OCI-LY7 (cell line): Measurements from ENCODE around the gene IL1RAPL2. TPM values are rescaled to one million over a fixed set of nuclear protein-coding genes. Genes with fewer than 3 reads are reported as not detected.
"Not testable (repeated sequence)": the region's sequence is repeated elsewhere in the genome, so short reads cannot be mapped to it uniquely, and the experiment has no call there.

Experiments
- BruUV-seq: library from RNA; stranded (reverse); fragments of 400-500 nt; replicated peaks from 2 replicates; lab custom pipeline; 2021; lab: Mats Ljungman, UMichigan
- CTCF ChIA-PET: fragments of 300-600 bp; sonication (Branson Sonifier 250); formaldehyde crosslinking; loops from one replicate; lab custom pipeline; 2022; ENCODE audit warnings: antibody characterized with exemption; ENCODE audit not compliant: unreplicated experiment; lab: Charles Lee
- POLR2A ChIA-PET: fragments of 300-600 bp; sonication (Branson Sonifier 250); formaldehyde crosslinking; loops from one replicate; lab custom pipeline; 2022; ENCODE audit warnings: antibody characterized with exemption; lab: Charles Lee
- DNase-seq: peaks from one replicate; pipeline ENCODE4 v3.0.0-alpha.2; 2015; ENCODE audit warnings: low spot score
- H2AFZ ChIP-seq: fragments of 200-600 bp; sonication (generic), shearing (Covaris generic); 2 replicates; pipeline ENCODE4 v1.6.1; 2014; ENCODE audit warnings: mild to moderate bottlenecking, antibody characterized with exemption, low read length, moderate library complexity
- H3K27ac ChIP-seq: fragments of 200-600 bp; sonication (generic); 2 replicates; pipeline ENCODE4 v1.5.1; 2014; ENCODE audit warnings: mixed run types, low read depth, mild to moderate bottlenecking, moderate library complexity, low read length, inconsistent platforms; ENCODE audit not compliant: poor library complexity, severe bottlenecking
- H3K36me3 ChIP-seq: fragments of 200-600 bp; sonication (generic); 2 replicates; pipeline ENCODE4 v1.6.1; 2014; ENCODE audit warnings: mild to moderate bottlenecking, antibody characterized with exemption, low read length, moderate library complexity, mixed read lengths; ENCODE audit not compliant: insufficient read depth
- H3K4me1 ChIP-seq: fragments of 200-600 bp; sonication (generic); 2 replicates; pipeline ENCODE4 v1.5.1; 2014; ENCODE audit warnings: mild to moderate bottlenecking, low read length; ENCODE audit not compliant: insufficient read depth, poor library complexity, severe bottlenecking
- H3K4me2 ChIP-seq: fragments of 200-600 bp; sonication (generic); 2 replicates; pipeline ENCODE4 v1.6.1; 2014; ENCODE audit warnings: mild to moderate bottlenecking, low read length
- H3K4me3 ChIP-seq: fragments of 200-600 bp; sonication (generic); 2 replicates; pipeline ENCODE4 v1.5.1; 2014; ENCODE audit warnings: mild to moderate bottlenecking, low read depth, low read length; ENCODE audit not compliant: poor library complexity, severe bottlenecking
- H3K79me2 ChIP-seq: fragments of 200-600 bp; sonication (generic); 2 replicates; pipeline ENCODE4 v1.6.1; 2016; ENCODE audit warnings: low read depth, mild to moderate bottlenecking, low read length, moderate library complexity, mixed read lengths; ENCODE audit not compliant: insufficient read depth
- H3K9me2 ChIP-seq: fragments of 200-600 bp; sonication (generic); 2 replicates; pipeline ENCODE4 v1.6.1; 2016; ENCODE audit warnings: mild to moderate bottlenecking, low read length, mixed read lengths; ENCODE audit not compliant: insufficient read depth
- H3K9me3 ChIP-seq: fragments of 200-600 bp; sonication (generic); 2 replicates; pipeline ENCODE4 v1.6.1; 2014; ENCODE audit warnings: mild to moderate bottlenecking, mixed run types, low read length, mixed read lengths
- H4K20me1 ChIP-seq: fragments of 200-600 bp; sonication (generic); 2 replicates; pipeline ENCODE4 v1.6.1; 2014; ENCODE audit warnings: mild to moderate bottlenecking, antibody characterized with exemption, low read length, moderate library complexity, mixed read lengths; ENCODE audit not compliant: insufficient read depth
- CTCF ChIP-seq: fragments of 200-600 bp; sonication (generic); conservative IDR thresholded peaks from 2 replicates; pipeline ENCODE4 v1.5.1; 2014; ENCODE audit warnings: mild to moderate bottlenecking, antibody characterized with exemption, low read length, moderate library complexity, mixed read lengths
- EZH2phosphoT487 ChIP-seq: fragments of 200-600 bp; sonication (generic); IDR thresholded peaks from 2 replicates; pipeline ENCODE4 v1.6.1; 2018; ENCODE audit warnings: low read depth, borderline replicate concordance, mild to moderate bottlenecking, mixed run types, antibody characterized with exemption, low read length, moderate library complexity, mixed read lengths
- intact Hi-C: fragments of 100-400 bp; cut with micrococcal nuclease; formaldehyde crosslinking; loops from one replicate; pipeline ENCODE4 v1.10.0; 2022; ENCODE audit not compliant: unreplicated experiment
- total RNA-seq, 2 experiments: library from RNA; depleted of rRNA in 1 of 2; stranded (reverse); fragments of >200 nt in 1 of 2; shearing (Covaris generic) in 1 of 2; gene quantifications; 2 replicates each; pipeline ENCODE4 v1.2.3, GENCODE V29; 2014 to 2022

The IL1RAPL2 gene
- total RNA-seq, 2 experiments from 2014 or later: not detected

- TF ChIP-seq CTCF: no peak
- no peak for TF ChIP-seq EZH2phosphoT487
- Histone ChIP-seq H3K27ac (no peak overlapping the region), H4K20me1 (no peaks in the 10 kb centered on the region), H3K36me3 (no peaks in the 10 kb centered on the region), H3K9me2 (no peaks in the 10 kb centered on the region), H3K4me2 (no peak overlapping the region), H3K9me3 (no peaks in the 10 kb centered on the region), H2AFZ (no peak overlapping the region), H3K4me3 (no peak overlapping the region), H3K4me1 (no peaks in the 10 kb centered on the region), H3K79me2 (no peaks in the 10 kb centered on the region)
- DNase-seq: no peak
- intact Hi-C loops: no loop called here
- CTCF ChIA-PET: no interaction called here
- no TSS peak for BruUV-seq
- POLR2A ChIA-PET: no interaction called here
Measured at GRCh38 chrX:105114554-105115130, 548.6 kb downstream of the IL1RAPL2 start.

- H3K27ac ChIP-seq, H2AFZ ChIP-seq, H3K4me1 ChIP-seq, H3K4me3 ChIP-seq, H3K9me3 ChIP-seq, DNase-seq, H3K4me2 ChIP-seq, H3K36me3 ChIP-seq, H3K9me2 ChIP-seq, intact Hi-C loops, H3K79me2 ChIP-seq, BruUV-seq, CTCF ChIA-PET, H4K20me1 ChIP-seq: not testable (repeated sequence)
- POLR2A ChIA-PET: interaction anchor here (0.6 kb wide), 1 partner anchor 49 kb away, joined by 3 read pairs; no protein-coding TSS in a partner anchor
Measured at GRCh38 chrX:105115596-105116320, 549.8 kb downstream of the IL1RAPL2 start.

- Histone ChIP-seq H3K4me1 (no peaks in the 10 kb centered on the region), H3K27ac (no peak overlapping the region), H3K4me2 (no peak overlapping the region), H3K9me3 (no peaks in the 10 kb centered on the region), H4K20me1 (no peaks in the 10 kb centered on the region), H3K9me2 (no peaks in the 10 kb centered on the region), H3K36me3 (no peaks in the 10 kb centered on the region), H3K4me3 (no peak overlapping the region), H2AFZ (no peak overlapping the region), H3K79me2 (no peaks in the 10 kb centered on the region)
- DNase-seq: no peak
- BruUV-seq: no TSS peak
- TF ChIP-seq EZH2phosphoT487: no peak
- TF ChIP-seq CTCF: no peak
- intact Hi-C loops: no loop called here
- ChIA-PET CTCF (no interaction called here), POLR2A (no interaction called here)
Measured at GRCh38 chrX:105116486-105116885, 550.5 kb downstream of the IL1RAPL2 start.
